Measurements from ENCODE around the gene TPX2. TPM values are rescaled to one million over a fixed set of nuclear protein-coding genes. Genes with fewer than 3 reads are reported as not detected.

TPX2 gene
- total RNA-seq, 1 donor from 2014 or later: 44.7 TPM

GRCh38 chr20:31767805-31768204 lies 28.7 kb downstream of the TPX2 start:
- DNase-seq: no peak
- Mint-ChIP-seq H3K27me3 (ENCODE audit: unreplicated experiment) (no peaks in the 10 kb centered on the region), H3K4me3 (ENCODE audit: unreplicated experiment) (no peak overlapping the region), H3K27ac (ENCODE audit: unreplicated experiment) (no peak overlapping the region), H3K36me3 (ENCODE audit: unreplicated experiment) (no peaks in the 10 kb centered on the region), H3K4me1 (ENCODE audit: low read depth, unreplicated experiment) (no peaks in the 10 kb centered on the region), H3K9me3 (ENCODE audit: unreplicated experiment) (no peaks in the 10 kb centered on the region)
- TF ChIP-seq CTCF (IDR thresholded peaks at IDR 0.05; ENCODE audit: partially characterized antibody, unreplicated experiment): no peak

GRCh38 chr20:31769681-31770080 lies 30.6 kb downstream of the TPX2 start:
- no peaks in the 10 kb centered on the region for H3K9me3 Mint-ChIP-seq (ENCODE audit: unreplicated experiment)
- H3K27me3 Mint-ChIP-seq (ENCODE audit: unreplicated experiment): no peaks in the 10 kb centered on the region
- no peak overlapping the region for H3K27ac Mint-ChIP-seq (ENCODE audit: unreplicated experiment)
- TF ChIP-seq CTCF (IDR thresholded peaks at IDR 0.05; ENCODE audit: partially characterized antibody, unreplicated experiment): no peak
- no peaks in the 10 kb centered on the region for H3K36me3 Mint-ChIP-seq (ENCODE audit: unreplicated experiment)
- H3K4me3 Mint-ChIP-seq (ENCODE audit: unreplicated experiment): no peak overlapping the region
- DNase-seq: no peak
- H3K4me1 Mint-ChIP-seq (ENCODE audit: low read depth, unreplicated experiment): no peaks in the 10 kb centered on the region

- Mint-ChIP-seq H3K4me1 (ENCODE audit: low read depth, unreplicated experiment) (no peaks in the 10 kb centered on the region), H3K4me3 (ENCODE audit: unreplicated experiment) (no peak overlapping the region), H3K27me3 (ENCODE audit: unreplicated experiment) (no peaks in the 10 kb centered on the region), H3K27ac (ENCODE audit: unreplicated experiment) (no peak overlapping the region), H3K36me3 (ENCODE audit: unreplicated experiment) (no peaks in the 10 kb centered on the region), H3K9me3 (ENCODE audit: unreplicated experiment) (no peaks in the 10 kb centered on the region)
- no peak for TF ChIP-seq CTCF (IDR thresholded peaks at IDR 0.05; ENCODE audit: partially characterized antibody, unreplicated experiment)
- no peak for DNase-seq
These were observed 31.2 kb downstream of the TPX2 start for GRCh38 chr20:31770243-31770642.

- H3K9me3 Mint-ChIP-seq (ENCODE audit: unreplicated experiment): no peaks in the 10 kb centered on the region
- H3K27ac Mint-ChIP-seq (ENCODE audit: unreplicated experiment): no peak overlapping the region
- no peak for DNase-seq
- no peaks in the 10 kb centered on the region for H3K36me3 Mint-ChIP-seq (ENCODE audit: unreplicated experiment)
- no peak for TF ChIP-seq CTCF (IDR thresholded peaks at IDR 0.05; ENCODE audit: partially characterized antibody, unreplicated experiment)
- no peaks in the 10 kb centered on the region for H3K27me3 Mint-ChIP-seq (ENCODE audit: unreplicated experiment)
- no peaks in the 10 kb centered on the region for H3K4me1 Mint-ChIP-seq (ENCODE audit: low read depth, unreplicated experiment)
- no peak overlapping the region for H3K4me3 Mint-ChIP-seq (ENCODE audit: unreplicated experiment)
These were observed 35.3 kb downstream of the TPX2 start for GRCh38 chr20:31774408-31774807.

- TF ChIP-seq CTCF (IDR thresholded peaks at IDR 0.05; ENCODE audit: partially characterized antibody, unreplicated experiment): no peak
- Mint-ChIP-seq H3K27me3 (ENCODE audit: unreplicated experiment) (no peaks in the 10 kb centered on the region), H3K4me1 (ENCODE audit: low read depth, unreplicated experiment) (no peaks in the 10 kb centered on the region), H3K27ac (ENCODE audit: unreplicated experiment) (no peak overlapping the region), H3K9me3 (ENCODE audit: unreplicated experiment) (no peaks in the 10 kb centered on the region), H3K4me3 (ENCODE audit: unreplicated experiment) (no peak overlapping the region), H3K36me3 (ENCODE audit: unreplicated experiment) (no peaks in the 10 kb centered on the region)
- no peak for DNase-seq
These were observed 41.7 kb downstream of the TPX2 start for GRCh38 chr20:31780839-31781238.

All from glutamatergic neuron (in vitro differentiated cells).